DOHH2 (cell line): ENCODE results near the gene SEPHS1.
"Not testable (repeated sequence)": the region's sequence is repeated elsewhere in the genome, so short reads cannot be mapped to it uniquely, and the experiment has no call there.

ENCODE experiments used
- H3F3A ChIP-seq: fragments of 200-600 bp; sonication (generic), shearing (Covaris generic); 2 replicates; pipeline ENCODE4 v1.6.0; 2016; ENCODE audit warnings: antibody characterized with exemption, mild to moderate bottlenecking; ENCODE audit not compliant: control insufficient read depth, insufficient read depth
- H3K27ac ChIP-seq: fragments of 200-600 bp; sonication (generic); 2 replicates; pipeline ENCODE4 v1.5.1; 2014; ENCODE audit warnings: low read depth, mild to moderate bottlenecking, low read length, moderate library complexity
- H3K27me3 ChIP-seq: fragments of 200-600 bp; sonication (generic); 2 replicates; pipeline ENCODE4 v1.6.1; 2014; ENCODE audit warnings: mild to moderate bottlenecking, low read length, mixed read lengths; ENCODE audit not compliant: control insufficient read depth
- H3K36me3 ChIP-seq: fragments of 200-600 bp; sonication (generic); 2 replicates; pipeline ENCODE4 v1.6.1; 2014; ENCODE audit warnings: mild to moderate bottlenecking, low read length, moderate library complexity, mixed read lengths; ENCODE audit not compliant: control insufficient read depth
- H3K4me1 ChIP-seq: fragments of 200-600 bp; sonication (generic); 2 replicates; pipeline ENCODE4 v1.6.1; 2014; ENCODE audit warnings: mild to moderate bottlenecking, low read length, mixed read lengths; ENCODE audit not compliant: control insufficient read depth
- H3K4me2 ChIP-seq: fragments of 200-600 bp; sonication (generic); 2 replicates; pipeline ENCODE4 v1.6.0; 2014; ENCODE audit warnings: mild to moderate bottlenecking, low read length, moderate library complexity
- H3K4me3 ChIP-seq: fragments of 200-600 bp; sonication (generic); 2 replicates; pipeline ENCODE4 v1.5.1; 2014; ENCODE audit warnings: mild to moderate bottlenecking, low read length, mixed read lengths
- H3K79me2 ChIP-seq: fragments of 200-600 bp; sonication (generic); 2 replicates; pipeline ENCODE4 v1.6.1; 2014; ENCODE audit warnings: mild to moderate bottlenecking, low read length, mixed read lengths; ENCODE audit not compliant: control insufficient read depth
- H3K9me2 ChIP-seq: fragments of 200-600 bp; sonication (generic); replicated peaks from 2 replicates; pipeline ENCODE4 v1.6.1; 2014; ENCODE audit warnings: mild to moderate bottlenecking, low read length, mixed read lengths; ENCODE audit not compliant: control insufficient read depth
- H3K9me3 ChIP-seq: fragments of 200-600 bp; sonication (generic); 2 replicates; pipeline ENCODE4 v1.6.1; 2014; ENCODE audit warnings: antibody characterized with exemption, low read length, mixed read lengths; ENCODE audit not compliant: control insufficient read depth, insufficient read depth
- H4K20me1 ChIP-seq: fragments of 200-600 bp; sonication (generic); 2 replicates; pipeline ENCODE4 v1.6.0; 2014; ENCODE audit warnings: low read depth, mild to moderate bottlenecking, antibody characterized with exemption, low read length, moderate library complexity; ENCODE audit not compliant: control insufficient read depth, insufficient read depth
- CTCF ChIP-seq: fragments of 200-600 bp; sonication (generic); IDR thresholded peaks from one replicate; pipeline ENCODE4 v1.5.1; 2014; ENCODE audit warnings: antibody characterized with exemption, mild to moderate bottlenecking, low read depth, low read length; ENCODE audit not compliant: poor library complexity, severe bottlenecking
- EZH2phosphoT487 ChIP-seq: fragments of 200-600 bp; sonication (generic); IDR thresholded peaks from 2 replicates; pipeline ENCODE4 v1.6.1; 2017; ENCODE audit warnings: borderline replicate concordance, mild to moderate bottlenecking, antibody characterized with exemption, low read length, moderate library complexity, mixed read lengths

SEPHS1 gene

GRCh38 chr10:13335881-13336280 is 12.2 kb downstream of the SEPHS1 start:
- no peak overlapping the region for H3K4me2 ChIP-seq
- no peaks in the 10 kb centered on the region for H3K9me3 ChIP-seq
- no peak overlapping the region for H3K4me3 ChIP-seq
- no peaks in the 10 kb centered on the region for H3K27me3 ChIP-seq
- H3K79me2 ChIP-seq = peaks cover 40% of the 10 kb centered on the region
- H3K4me1 ChIP-seq = peaks cover 17% of the 10 kb centered on the region
- TF ChIP-seq CTCF (no peak), EZH2phosphoT487 (no peak)
- H3F3A ChIP-seq = peaks cover 3% of the 10 kb centered on the region
- H3K9me2 ChIP-seq = no peaks in the 10 kb centered on the region
- no peaks in the 10 kb centered on the region; the same call in 1 of the 2 replicates for H4K20me1 ChIP-seq
- no peak overlapping the region for H3K27ac ChIP-seq
- peaks cover 82% of the 10 kb centered on the region for H3K36me3 ChIP-seq

GRCh38 chr10:13334556-13334955 is 13.5 kb downstream of the SEPHS1 start:
- Histone ChIP-seq H3K4me3 (no peak overlapping the region), H3F3A (no peaks in the 10 kb centered on the region), H3K9me3 (no peaks in the 10 kb centered on the region), H4K20me1 (no peaks in the 10 kb centered on the region; the same call in 1 of the 2 replicates), H3K4me1 (peaks cover 4% of the 10 kb centered on the region), H3K27ac (no peak overlapping the region), H3K36me3 (peaks cover 81% of the 10 kb centered on the region), H3K9me2 (no peaks in the 10 kb centered on the region), H3K27me3 (no peaks in the 10 kb centered on the region), H3K79me2 (peaks cover 27% of the 10 kb centered on the region), H3K4me2 (no peak overlapping the region)
- TF ChIP-seq CTCF (no peak), EZH2phosphoT487 (no peak)

- no peaks in the 10 kb centered on the region; the same call in 1 of the 2 replicates for H3F3A ChIP-seq
- H3K4me3 ChIP-seq = no peak overlapping the region
- no peaks in the 10 kb centered on the region for H3K9me3 ChIP-seq
- no peak overlapping the region for H3K4me2 ChIP-seq
- no peaks in the 10 kb centered on the region for H3K9me2 ChIP-seq
- H4K20me1 ChIP-seq = no peaks in the 10 kb centered on the region
- no peak overlapping the region for H3K27ac ChIP-seq
- H3K27me3 ChIP-seq = no peaks in the 10 kb centered on the region
- H3K4me1 ChIP-seq = no peaks in the 10 kb centered on the region
- H3K36me3 ChIP-seq = peaks cover 83% of the 10 kb centered on the region
- H3K79me2 ChIP-seq = peaks cover 5% of the 10 kb centered on the region
- TF ChIP-seq CTCF = no peak
- no peak for TF ChIP-seq EZH2phosphoT487
Measured at GRCh38 chr10:13331646-13332045, 16.4 kb downstream of the SEPHS1 start.

- H3K4me3 ChIP-seq, H3F3A ChIP-seq, H3K4me2 ChIP-seq, H4K20me1 ChIP-seq, H3K4me1 ChIP-seq, H3K27me3 ChIP-seq, H3K27ac ChIP-seq, H3K9me3 ChIP-seq, H3K79me2 ChIP-seq, H3K9me2 ChIP-seq: not testable (repeated sequence)
- peaks cover 83% of the 10 kb centered on the region for H3K36me3 ChIP-seq
Measured at GRCh38 chr10:13330980-13331379, 17.1 kb downstream of the SEPHS1 start.
